Measurements from ENCODE around the gene SLIT3. TPM values are rescaled to one million over a fixed set of nuclear protein-coding genes. Genes with fewer than 3 reads are reported as not detected.

Gene SLIT3
- total RNA-seq, 1 experiment from 2014 or later = 0.10 TPM

DNA sequence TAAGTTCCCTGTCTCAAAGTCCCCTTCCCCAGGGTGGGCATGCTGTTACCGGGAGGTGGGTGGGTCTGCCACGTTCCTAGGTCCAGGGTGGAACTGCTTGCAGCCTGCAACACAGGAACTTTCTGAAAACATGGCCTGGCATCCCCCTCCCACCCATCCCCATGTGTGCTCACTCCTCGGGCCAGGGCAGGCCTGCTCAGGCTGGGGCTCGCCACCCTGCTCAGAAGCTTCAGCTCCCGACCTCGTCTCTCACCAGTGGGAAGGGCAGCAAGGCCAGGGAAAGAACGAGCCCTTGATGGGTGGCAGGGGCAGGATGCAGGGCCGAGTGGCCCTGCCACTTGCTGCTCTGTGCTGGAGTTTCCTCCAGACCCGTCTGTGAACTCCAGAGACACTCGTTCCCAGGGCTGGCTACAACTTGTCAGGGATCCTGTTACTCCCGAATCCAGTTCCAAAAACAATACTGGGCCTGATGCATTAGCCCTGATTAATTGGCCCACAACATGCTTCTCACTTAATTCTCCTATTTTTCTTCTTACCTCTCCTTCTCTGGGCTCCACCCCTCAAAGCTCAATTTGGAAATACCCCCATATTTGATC lies 197.3 kb downstream of the SLIT3 start:
- intact Hi-C loops (cut with micrococcal nuclease) = no loop called here
- H3K9me2 ChIP-seq (ENCODE audit: insufficient read depth) = no peaks in the 10 kb centered on the region
- RAD21 ChIA-PET (ENCODE audit: low non-redundant PET in 1 of 2, low total read pairs in 2 of 2, uncharacterized antibody in 2 of 2, unreplicated experiment in 2 of 2) = no interaction called here
- TF ChIP-seq SIN3A (IDR thresholded peaks at IDR 0.05; ENCODE audit: low read depth) (no peak), SP1 (IDR thresholded peaks at IDR 0.05; ENCODE audit: low read depth) (no peak)
- H2AFZ ChIP-seq (ENCODE audit: low read depth, low read length, poor library complexity, severe bottlenecking) = no peak overlapping the region
- ATAC-seq = no peak
- no peaks in the 10 kb centered on the region for H4K20me1 ChIP-seq (ENCODE audit: insufficient read depth)
- no peak overlapping the region for H3K27ac ChIP-seq (ENCODE audit: low read depth, low read length)
- POLR2A ChIA-PET = no interaction called here
- no peak for DNase-seq (ENCODE audit: low read depth, low spot score)
- no peaks in the 10 kb centered on the region for H3K4me1 ChIP-seq (ENCODE audit: control insufficient read depth in 1 of 2, insufficient read depth in 2 of 2, low read length in 2 of 2)
- H3K9me3 ChIP-seq (ENCODE audit: control insufficient read depth in 1 of 2, insufficient read depth in 1 of 2, low read depth in 1 of 2, low read length in 2 of 2) = no peaks in the 10 kb centered on the region
- CTCF ChIA-PET = no interaction called here
- H3K79me2 ChIP-seq (ENCODE audit: insufficient read depth, low read length) = no peaks in the 10 kb centered on the region
- no peaks in the 10 kb centered on the region for H3K36me3 ChIP-seq (ENCODE audit: control insufficient read depth in 1 of 2, insufficient read depth in 2 of 2, low read length in 2 of 2)
- no peak overlapping the region for H3K4me3 ChIP-seq (replicated peaks in 1 of 2; ENCODE audit: low read depth in 1 of 2, low read length in 2 of 2)
- H3K27me3 ChIP-seq (ENCODE audit: insufficient read depth, low read length) = peaks cover 47% of the 10 kb centered on the region
- no TSS peak for BruUV-seq (replicated peaks)
- H3K4me2 ChIP-seq (ENCODE audit: low read length) = no peak overlapping the region
- no peak overlapping the region for H3K9ac ChIP-seq (ENCODE audit: low read length)

DNA sequence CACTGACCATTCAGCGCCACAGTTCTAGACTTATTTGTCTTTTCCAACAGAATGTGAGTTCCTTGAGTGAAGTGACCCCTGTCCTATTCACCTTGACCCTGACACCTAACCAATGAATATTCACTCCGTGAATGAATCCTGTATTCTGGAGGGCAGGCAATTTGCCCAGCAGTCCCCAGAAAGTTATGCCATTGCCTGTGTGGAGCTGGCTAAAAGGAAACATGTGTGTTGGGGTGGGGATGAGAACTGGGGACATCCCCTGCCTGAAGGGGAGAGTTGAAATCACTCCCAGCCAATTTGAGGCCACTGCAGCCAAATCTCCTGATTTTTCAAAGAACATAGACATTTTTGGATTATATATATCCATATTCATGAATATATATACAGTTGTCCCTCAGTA lies 199.0 kb downstream of the SLIT3 start:
- no peaks in the 10 kb centered on the region for H3K9me2 ChIP-seq (ENCODE audit: insufficient read depth)
- intact Hi-C loops (cut with micrococcal nuclease) = no loop called here
- no peaks in the 10 kb centered on the region for H3K9me3 ChIP-seq (ENCODE audit: control insufficient read depth in 1 of 2, insufficient read depth in 1 of 2, low read depth in 1 of 2, low read length in 2 of 2)
- H3K4me2 ChIP-seq (ENCODE audit: low read length) = no peak overlapping the region
- H3K27me3 ChIP-seq (ENCODE audit: insufficient read depth, low read length) = peaks cover 56% of the 10 kb centered on the region
- no peaks in the 10 kb centered on the region for H3K36me3 ChIP-seq (ENCODE audit: control insufficient read depth in 1 of 2, insufficient read depth in 2 of 2, low read length in 2 of 2)
- H3K4me3 ChIP-seq (replicated peaks in 1 of 2; ENCODE audit: low read depth in 1 of 2, low read length in 2 of 2) = no peak overlapping the region
- TF ChIP-seq, protein P1, sequence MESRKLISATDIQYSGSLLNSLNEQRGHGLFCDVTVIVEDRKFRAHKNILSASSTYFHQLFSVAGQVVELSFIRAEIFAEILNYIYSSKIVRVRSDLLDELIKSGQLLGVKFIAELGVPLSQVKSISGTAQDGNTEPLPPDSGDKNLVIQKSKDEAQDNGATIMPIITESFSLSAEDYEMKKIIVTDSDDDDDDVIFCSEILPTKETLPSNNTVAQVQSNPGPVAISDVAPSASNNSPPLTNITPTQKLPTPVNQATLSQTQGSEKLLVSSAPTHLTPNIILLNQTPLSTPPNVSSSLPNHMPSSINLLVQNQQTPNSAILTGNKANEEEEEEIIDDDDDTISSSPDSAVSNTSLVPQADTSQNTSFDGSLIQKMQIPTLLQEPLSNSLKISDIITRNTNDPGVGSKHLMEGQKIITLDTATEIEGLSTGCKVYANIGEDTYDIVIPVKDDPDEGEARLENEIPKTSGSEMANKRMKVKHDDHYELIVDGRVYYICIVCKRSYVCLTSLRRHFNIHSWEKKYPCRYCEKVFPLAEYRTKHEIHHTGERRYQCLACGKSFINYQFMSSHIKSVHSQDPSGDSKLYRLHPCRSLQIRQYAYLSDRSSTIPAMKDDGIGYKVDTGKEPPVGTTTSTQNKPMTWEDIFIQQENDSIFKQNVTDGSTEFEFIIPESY (IDR thresholded peaks at IDR 0.05; ENCODE audit: extremely low read depth, insufficient replicate concordance, low read length) = no peak
- TF ChIP-seq JUND (IDR thresholded peaks at IDR 0.05) = no peak
- TF ChIP-seq, protein P2, sequence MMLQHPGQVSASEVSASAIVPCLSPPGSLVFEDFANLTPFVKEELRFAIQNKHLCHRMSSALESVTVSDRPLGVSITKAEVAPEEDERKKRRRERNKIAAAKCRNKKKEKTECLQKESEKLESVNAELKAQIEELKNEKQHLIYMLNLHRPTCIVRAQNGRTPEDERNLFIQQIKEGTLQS (IDR thresholded peaks at IDR 0.05) = no peak
- no peak for TF ChIP-seq CBX3 (IDR thresholded peaks at IDR 0.05; ENCODE audit: low read depth)
- TF ChIP-seq SIN3A (IDR thresholded peaks at IDR 0.05; ENCODE audit: low read depth) = no peak
- H3K79me2 ChIP-seq (ENCODE audit: insufficient read depth, low read length) = no peaks in the 10 kb centered on the region
- H4K20me1 ChIP-seq (ENCODE audit: insufficient read depth) = no peaks in the 10 kb centered on the region
- no TSS peak for BruUV-seq (replicated peaks)
- ChIA-PET POLR2A (no interaction called here), CTCF (no interaction called here), RAD21 (ENCODE audit: low non-redundant PET in 1 of 2, low total read pairs in 2 of 2, uncharacterized antibody in 2 of 2, unreplicated experiment in 2 of 2) (interaction anchor here in 1 of 2 experiments (0.6 kb wide), 1 partner anchor 407 kb away, joined by 3 read pairs; no protein-coding TSS in a partner anchor)
- ATAC-seq (no peak), DNase-seq (ENCODE audit: low read depth, low spot score) (no peak)
- no peak overlapping the region for H2AFZ ChIP-seq (ENCODE audit: low read depth, low read length, poor library complexity, severe bottlenecking)
- no peak overlapping the region for H3K27ac ChIP-seq (ENCODE audit: low read depth, low read length)
- H3K4me1 ChIP-seq (ENCODE audit: control insufficient read depth in 1 of 2, insufficient read depth in 2 of 2, low read length in 2 of 2) = no peaks in the 10 kb centered on the region
- H3K9ac ChIP-seq (ENCODE audit: low read length) = no peak overlapping the region

Data from HCT116 (cell line).